Adrenal gland (tissue), 12 donors: Measurements from ENCODE around the gene EIPR1. TPM values are rescaled to one million over a fixed set of nuclear protein-coding genes. Genes with fewer than 3 reads are reported as not detected.

Experiments
- DNase-seq, 7 donors: peaks; one replicate each; pipeline ENCODE4 v3.0.0-alpha.2; 2019 to 2020
- H3K27ac ChIP-seq, 5 donors: fragments of 200-600 bp; sonication (generic) in 4 of 5; 1 replicate in 3 of 5; 2 replicates in 2 of 5; pipeline versions ENCODE4 v1.5.1 to v1.8.0; 2016 to 2020; ENCODE audit warnings: mild to moderate bottlenecking in 1 of 5
- H3K27me3 ChIP-seq: fragments of 200-600 bp; 2 replicates; pipeline ENCODE4 v1.8.0; 2021
- H3K36me3 ChIP-seq, 2 donors: fragments of 200-600 bp; replicated peaks in 1 of 2; 1 replicate in 1 of 2; 2 replicates in 1 of 2; pipeline versions ENCODE4 v1.5.1 to v1.8.0; 2018 to 2022
- H3K4me1 ChIP-seq, 2 donors: fragments of 200-600 bp; replicated peaks in 1 of 2; 1 replicate in 1 of 2; 2 replicates in 1 of 2; pipeline versions ENCODE4 v1.5.1 to v1.8.0; 2018 to 2021
- H3K4me3 ChIP-seq, 4 donors: fragments of 200-600 bp; sonication (generic) in 3 of 4; one replicate each; pipeline ENCODE4 v1.5.1; 2016 to 2018
- H3K9me3 ChIP-seq, 3 donors: fragments of 200-600 bp; sonication (generic) in 1 of 3; replicated peaks in 1 of 3; 1 replicate in 2 of 3; 2 replicates in 1 of 3; pipeline versions ENCODE4 v1.5.1 to v1.8.0; 2016 to 2021
- POLR2A ChIP-seq, 2 donors: fragments of 450-650 bp; IDR thresholded peaks; one replicate each; pipeline ENCODE4 v1.6.1; 2017; ENCODE audit warnings: antibody characterized with exemption in 2 of 2, mild to moderate bottlenecking in 2 of 2, moderate library complexity in 1 of 2
- WGBS, 4 donors: extraction: QIAGEN DNeasy Blood & Tissue Kit in 2 of 4; methylation state at CpG; one replicate each; pipeline versions ENCODE4 v1.1.5 to v1.1.7; 2013 to 2017; 5-methylcytosine and 5-hydroxymethylcytosine counted together
- intact Hi-C, 2 donors: fragments of 100-400 bp; cut with DNase I; formaldehyde crosslinking; loops; one replicate each; pipeline versions ENCODE4 v1.14.1 to v1.15.0; 2022 to 2023
- polyA plus RNA-seq, 3 donors: library from polyadenylated mRNA; stranded (reverse); fragments of 200-250 nt in 2 of 3; fragments of 350-450 nt in 1 of 3; fragmentation: Illumina TruSeq in 1 of 3; extraction: RNeasy Lipid Tissue Mini Kit (QIAGEN cat#74804) in 1 of 3; gene quantifications; one replicate each; pipeline ENCODE4 v1.2.3, GENCODE V29; 2013 to 2014
- total RNA-seq, 9 donors: library from RNA; depleted of rRNA in 4 of 9; stranded (reverse); fragments of >200 nt in 4 of 9; fragments of 120-200 nt in 1 of 9; fragmentation: NEBNext Ultra II Directional in 1 of 9; extraction: Animal tissue kit (Norgen Biotek cat#: 25700) in 1 of 9; gene quantifications; one replicate each; pipeline versions ENCODE4 v1.1.0 to v1.2.4, GENCODE V29; 2013 to 2023
- TF ChIP-seq, protein P1 (sequence below), 6 experiments: fragments of 450-650 bp in 4 of 6; fragments of 200-600 bp in 2 of 6; sonication (generic) in 1 of 6; IDR thresholded peaks; 1 replicate in 5 of 6; 2 replicates in 1 of 6; pipeline versions ENCODE4 v1.5.1 to v1.8.0; 2016 to 2021; ENCODE audit warnings: antibody characterized with exemption in 6 of 6, mild to moderate bottlenecking in 2 of 6, moderate library complexity in 1 of 6
- donor health status: healthy with polysubstance abuse.
- donor health status: Bipolar disorder and iron deficiency.
- donor health status: DM: yes; HTN: yes; CAD: no.
- donor health status: DM: no; HTN: no; CAD: no.
- donor health status: DM: no; HTN: no; CAD: no.
- donor health status: DM: yes; HTN: yes; CAD: no.

Gene EIPR1
- total and polyA plus RNA-seq, 12 donors: 10.3 to 37.9 (median 28.5) TPM

DNA sequence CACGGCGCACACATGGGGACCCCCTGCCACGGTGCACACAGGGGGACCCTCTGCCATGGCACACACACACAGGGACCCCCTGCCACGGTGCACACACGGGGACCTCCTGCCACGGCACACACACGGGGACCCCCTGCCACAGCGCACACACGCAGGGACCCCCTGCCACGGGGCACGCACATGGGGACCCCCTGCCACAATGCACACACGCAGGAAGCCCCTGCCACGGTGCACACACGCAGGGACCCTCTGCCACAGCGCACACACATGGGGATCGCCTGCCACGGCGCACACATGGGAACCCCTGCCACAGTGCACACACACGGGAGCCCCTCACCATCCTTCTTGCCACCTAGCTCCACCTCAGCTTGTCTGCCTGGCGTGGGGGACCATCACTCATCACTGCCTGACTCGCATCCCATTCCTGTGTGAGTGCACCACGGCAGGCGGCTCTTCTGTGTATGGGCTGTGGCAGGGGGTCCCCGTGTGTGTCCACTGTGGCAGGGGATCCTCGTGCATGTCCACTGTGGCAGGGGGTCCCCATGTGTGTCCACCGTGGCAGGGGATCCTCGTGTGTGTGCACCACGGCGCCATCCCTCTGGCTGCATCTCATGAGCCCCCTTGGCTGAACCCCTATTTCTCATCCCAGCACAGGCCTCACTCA is 206.7 kb downstream of the EIPR1 start:
- no peak overlapping the region for H3K27ac ChIP-seq
- WGBS, 4 donors: 83 to 93% (median 93%) methylated on average over 12 to 28 of the region's 29 CpGs
- no peaks in the 10 kb centered on the region for H3K4me1 ChIP-seq
- no peak for DNase-seq
- no peaks in the 10 kb centered on the region for H3K9me3 ChIP-seq
- no peak for TF ChIP-seq POLR2A (IDR thresholded peaks at IDR 0.05)
- no peaks in the 10 kb centered on the region for H3K27me3 ChIP-seq
- H3K36me3 ChIP-seq: no peaks in the 10 kb centered on the region
- intact Hi-C loops: no loop called here
- H3K4me3 ChIP-seq: no peak overlapping the region

DNA sequence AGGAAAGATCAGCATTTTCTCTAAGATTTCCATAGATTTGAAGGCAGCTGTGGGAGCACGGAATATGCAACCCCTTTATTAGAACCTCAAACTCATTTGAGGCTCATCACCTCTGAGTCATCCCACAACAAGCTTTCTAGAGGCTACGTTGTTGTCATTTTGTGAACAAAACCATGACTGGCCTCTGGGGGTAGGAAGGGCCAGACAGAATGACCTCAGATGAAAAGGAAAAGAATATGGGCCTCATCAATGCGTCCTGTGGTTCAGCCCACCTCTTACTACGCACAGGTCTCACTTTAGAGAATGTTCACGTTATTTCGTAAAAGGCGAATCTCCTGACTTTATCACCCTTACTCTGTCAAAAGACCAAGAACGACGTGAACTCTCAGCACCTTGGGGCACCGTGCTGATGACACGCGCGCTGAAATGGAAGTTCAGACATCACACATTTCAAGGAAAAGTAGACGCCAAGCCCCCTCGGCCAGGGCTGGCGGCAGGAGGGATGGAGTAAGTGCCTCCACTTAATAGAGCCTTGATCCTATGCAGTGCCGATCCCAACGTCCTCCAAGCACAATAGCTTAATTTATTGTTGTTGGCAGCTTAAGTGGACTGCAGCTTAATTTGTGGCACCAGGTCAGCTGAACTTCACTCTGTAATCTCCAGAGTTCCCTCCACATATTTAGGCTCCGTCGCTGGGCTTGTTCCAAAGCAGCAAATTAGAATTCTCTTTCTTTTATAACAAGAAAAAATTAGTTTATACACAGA is 208.3 kb downstream of the EIPR1 start:
- Histone ChIP-seq H3K27ac (no peak overlapping the region), H3K36me3 (no peaks in the 10 kb centered on the region), H3K4me1 (no peaks in the 10 kb centered on the region), H3K4me3 (no peak overlapping the region), H3K27me3 (no peaks in the 10 kb centered on the region), H3K9me3 (no peaks in the 10 kb centered on the region)
- TF ChIP-seq POLR2A (IDR thresholded peaks at IDR 0.05): no peak
- intact Hi-C loops: no loop called here
- 68 to 71% (median 69%) methylated on average over 20 of the region's 20 CpGs for WGBS, 4 donors
- DNase-seq: no peak

DNA sequence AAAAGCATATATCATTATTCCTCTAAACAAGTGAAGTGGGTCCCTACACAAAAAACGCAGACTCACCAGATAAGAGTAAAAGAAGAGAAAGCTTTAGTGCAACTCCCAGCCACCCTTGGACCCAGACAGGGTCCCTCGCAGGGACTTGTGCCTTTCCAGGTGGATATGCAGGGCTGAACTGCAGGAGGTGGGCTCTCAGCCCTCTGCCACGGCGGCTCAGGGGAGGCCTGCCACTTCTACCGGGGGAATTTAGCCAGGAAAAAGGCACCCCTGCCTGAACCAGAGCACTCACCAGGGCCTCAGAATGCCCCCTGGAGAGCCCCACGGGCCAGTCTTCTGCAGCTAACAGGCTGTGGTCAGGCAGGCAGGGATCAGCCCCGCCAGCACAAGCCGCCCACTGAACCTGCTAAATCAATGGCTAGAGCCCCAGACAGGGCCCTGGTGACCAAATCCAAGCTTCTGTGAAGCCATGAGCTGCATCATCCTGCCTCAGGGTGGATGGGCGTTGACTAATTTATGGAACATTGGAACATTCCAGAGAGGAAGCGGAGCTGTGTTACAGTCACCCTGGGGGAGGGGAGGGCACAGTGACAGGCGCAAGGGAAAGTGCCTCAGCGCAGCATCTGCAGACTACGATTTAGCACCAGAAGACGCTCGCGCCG is 209.3 kb downstream of the EIPR1 start:
- 70 to 80% (median 74%) methylated on average over 14 to 17 of the region's 17 CpGs for WGBS, 4 donors
- intact Hi-C loops: no loop called here
- Histone ChIP-seq H3K9me3 (no peaks in the 10 kb centered on the region), H3K36me3 (no peaks in the 10 kb centered on the region), H3K27me3 (no peaks in the 10 kb centered on the region), H3K27ac (no peak overlapping the region), H3K4me1 (no peaks in the 10 kb centered on the region), H3K4me3 (no peak overlapping the region)
- no peak for DNase-seq
- TF ChIP-seq POLR2A (IDR thresholded peaks at IDR 0.05): no peak
- TF ChIP-seq, protein P1, sequence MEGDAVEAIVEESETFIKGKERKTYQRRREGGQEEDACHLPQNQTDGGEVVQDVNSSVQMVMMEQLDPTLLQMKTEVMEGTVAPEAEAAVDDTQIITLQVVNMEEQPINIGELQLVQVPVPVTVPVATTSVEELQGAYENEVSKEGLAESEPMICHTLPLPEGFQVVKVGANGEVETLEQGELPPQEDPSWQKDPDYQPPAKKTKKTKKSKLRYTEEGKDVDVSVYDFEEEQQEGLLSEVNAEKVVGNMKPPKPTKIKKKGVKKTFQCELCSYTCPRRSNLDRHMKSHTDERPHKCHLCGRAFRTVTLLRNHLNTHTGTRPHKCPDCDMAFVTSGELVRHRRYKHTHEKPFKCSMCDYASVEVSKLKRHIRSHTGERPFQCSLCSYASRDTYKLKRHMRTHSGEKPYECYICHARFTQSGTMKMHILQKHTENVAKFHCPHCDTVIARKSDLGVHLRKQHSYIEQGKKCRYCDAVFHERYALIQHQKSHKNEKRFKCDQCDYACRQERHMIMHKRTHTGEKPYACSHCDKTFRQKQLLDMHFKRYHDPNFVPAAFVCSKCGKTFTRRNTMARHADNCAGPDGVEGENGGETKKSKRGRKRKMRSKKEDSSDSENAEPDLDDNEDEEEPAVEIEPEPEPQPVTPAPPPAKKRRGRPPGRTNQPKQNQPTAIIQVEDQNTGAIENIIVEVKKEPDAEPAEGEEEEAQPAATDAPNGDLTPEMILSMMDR (IDR thresholded peaks at IDR 0.05): no peak

DNA sequence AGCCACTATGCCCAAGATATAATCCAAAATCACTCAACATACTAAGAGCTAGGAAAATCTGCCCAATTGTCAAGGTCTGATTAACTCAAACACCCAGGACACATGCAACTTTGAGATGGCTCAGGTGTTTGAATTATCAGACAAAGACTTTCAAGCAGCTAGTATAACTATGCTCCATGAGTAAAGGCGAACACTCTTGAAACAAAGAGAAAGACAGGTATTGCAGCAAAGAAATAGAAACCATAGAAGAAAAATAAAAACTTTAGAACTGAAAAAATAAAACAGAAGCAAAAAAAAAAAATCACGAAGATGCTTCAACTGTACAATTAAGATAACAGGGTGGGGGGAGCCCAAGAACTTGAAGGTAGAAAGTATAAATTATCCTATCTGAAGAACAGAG is 214.2 kb downstream of the EIPR1 start:
- H3K4me1 ChIP-seq: no peaks in the 10 kb centered on the region
- H3K4me3 ChIP-seq: no peak overlapping the region
- DNase-seq: no peak
- no peaks in the 10 kb centered on the region for H3K36me3 ChIP-seq
- intact Hi-C loops: no loop called here
- H3K9me3 ChIP-seq: no peaks in the 10 kb centered on the region
- H3K27ac ChIP-seq: no peak overlapping the region
- no peak for TF ChIP-seq POLR2A (IDR thresholded peaks at IDR 0.05)
- TF ChIP-seq, protein P1 (IDR thresholded peaks at IDR 0.05): no peak
- 84 to 97% (median 93%) methylated on average over 2 of the region's 2 CpGs for WGBS, 4 donors
- H3K27me3 ChIP-seq: no peaks in the 10 kb centered on the region

DNA sequence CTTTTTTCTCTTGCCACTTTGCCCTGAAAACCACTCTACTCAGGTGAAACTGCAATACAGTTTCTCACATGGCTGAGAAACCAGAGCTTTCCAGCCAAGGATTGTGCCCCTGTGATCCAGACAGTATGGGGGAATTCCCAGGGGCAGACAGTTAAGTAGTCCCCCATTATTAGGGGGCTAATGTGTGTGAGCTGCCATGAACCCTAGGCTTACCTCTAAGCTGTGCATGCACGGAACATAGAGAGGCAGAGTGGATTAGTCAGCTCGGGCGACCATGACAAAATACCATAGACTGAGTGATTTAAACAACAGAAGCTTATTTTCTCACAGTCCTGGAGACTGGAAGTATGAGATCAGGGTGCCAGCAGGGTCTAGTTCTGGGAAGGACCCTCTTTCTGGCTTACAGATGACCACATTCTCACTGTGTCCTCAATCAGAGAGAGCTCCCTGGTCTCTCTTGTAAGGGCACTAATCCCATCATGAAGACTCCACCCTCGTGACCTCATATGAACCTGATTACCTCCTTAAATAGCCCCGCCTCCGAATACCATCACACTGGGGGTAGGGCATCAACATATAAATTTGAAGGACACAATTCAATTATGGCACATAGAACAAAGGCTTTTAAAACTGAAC is 215.1 kb downstream of the EIPR1 start:
- no peaks in the 10 kb centered on the region for H3K36me3 ChIP-seq
- 95 to 98% (median 97%) methylated on average over 6 of the region's 6 CpGs for WGBS, 4 donors
- no peak for DNase-seq
- H3K4me1 ChIP-seq: no peaks in the 10 kb centered on the region
- no peak overlapping the region for H3K27ac ChIP-seq
- TF ChIP-seq, protein P1 (IDR thresholded peaks at IDR 0.05): no peak
- no peak for TF ChIP-seq POLR2A (IDR thresholded peaks at IDR 0.05)
- H3K27me3 ChIP-seq: no peaks in the 10 kb centered on the region
- no peak overlapping the region for H3K4me3 ChIP-seq
- H3K9me3 ChIP-seq: no peaks in the 10 kb centered on the region
- intact Hi-C loops: no loop called here
